ENCODE measurements around the gene FUCA2. TPM values are rescaled to one million over a fixed set of nuclear protein-coding genes. Genes with fewer than 3 reads are reported as not detected.
"Not testable (repeated sequence)": the region's sequence is repeated elsewhere in the genome, so short reads cannot be mapped to it uniquely, and the experiment has no call there.

FUCA2 gene
- total RNA-seq, 4 donors from 2014 or later = 3.3 to 11.4 (median 10.5) TPM

DNA sequence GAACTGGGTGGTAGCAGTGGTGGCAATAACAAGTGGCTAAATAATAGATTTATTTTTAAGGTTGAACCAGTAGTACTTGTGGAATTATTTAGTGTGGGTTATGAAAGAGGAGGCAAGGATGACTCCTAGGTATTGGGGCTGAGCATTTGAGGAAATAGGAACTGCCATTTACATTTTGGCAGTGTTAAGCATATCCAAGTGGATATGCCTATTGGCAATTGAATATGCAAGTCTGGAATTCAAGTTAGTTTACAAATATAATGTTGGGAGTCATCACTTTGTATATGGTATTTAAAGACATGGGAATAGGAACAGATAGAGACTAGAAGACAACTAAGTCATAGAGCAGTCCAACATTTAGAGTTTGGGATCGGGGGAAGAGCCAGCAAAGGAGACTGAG is 35.0 kb downstream of the FUCA2 start:
- intact Hi-C loops (cut with DNase I; ENCODE audit: low total_unique reads) = no loop called here
- no peak for TF ChIP-seq POLR2A (IDR thresholded peaks at IDR 0.05)
- TF ChIP-seq, protein P1, sequence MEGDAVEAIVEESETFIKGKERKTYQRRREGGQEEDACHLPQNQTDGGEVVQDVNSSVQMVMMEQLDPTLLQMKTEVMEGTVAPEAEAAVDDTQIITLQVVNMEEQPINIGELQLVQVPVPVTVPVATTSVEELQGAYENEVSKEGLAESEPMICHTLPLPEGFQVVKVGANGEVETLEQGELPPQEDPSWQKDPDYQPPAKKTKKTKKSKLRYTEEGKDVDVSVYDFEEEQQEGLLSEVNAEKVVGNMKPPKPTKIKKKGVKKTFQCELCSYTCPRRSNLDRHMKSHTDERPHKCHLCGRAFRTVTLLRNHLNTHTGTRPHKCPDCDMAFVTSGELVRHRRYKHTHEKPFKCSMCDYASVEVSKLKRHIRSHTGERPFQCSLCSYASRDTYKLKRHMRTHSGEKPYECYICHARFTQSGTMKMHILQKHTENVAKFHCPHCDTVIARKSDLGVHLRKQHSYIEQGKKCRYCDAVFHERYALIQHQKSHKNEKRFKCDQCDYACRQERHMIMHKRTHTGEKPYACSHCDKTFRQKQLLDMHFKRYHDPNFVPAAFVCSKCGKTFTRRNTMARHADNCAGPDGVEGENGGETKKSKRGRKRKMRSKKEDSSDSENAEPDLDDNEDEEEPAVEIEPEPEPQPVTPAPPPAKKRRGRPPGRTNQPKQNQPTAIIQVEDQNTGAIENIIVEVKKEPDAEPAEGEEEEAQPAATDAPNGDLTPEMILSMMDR (IDR thresholded peaks at IDR 0.05) = no peak
- DNase-seq (ENCODE audit: low spot score in 2 of 2) = no peak
- no peak overlapping the region for H3K4me3 ChIP-seq (ENCODE audit: low read depth, poor library complexity, severe bottlenecking)
- 96 to 100% methylated on average over 1 of the region's 1 CpG for WGBS, 2 donors

DNA sequence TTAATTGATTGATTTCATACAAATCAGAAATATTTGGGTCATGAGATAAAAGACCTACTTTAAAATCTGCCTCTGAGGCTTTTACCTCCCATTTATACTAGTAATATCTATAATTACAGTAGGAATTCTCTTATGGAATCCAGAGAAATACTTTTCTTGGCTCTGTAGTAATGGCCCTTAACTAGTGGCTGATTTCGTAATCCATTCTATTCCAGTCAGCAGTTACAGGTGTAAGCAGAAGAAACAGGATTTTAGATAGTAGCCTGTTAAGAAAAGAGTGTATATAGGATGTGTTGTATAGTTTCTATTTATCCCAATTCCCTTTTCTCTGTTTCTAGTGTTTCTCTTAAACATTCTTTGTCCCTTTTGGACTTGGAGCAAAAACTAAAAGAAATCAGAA is 39.7 kb downstream of the FUCA2 start:
- WGBS, 2 donors = 100% methylated on average over 1 of the region's 1 CpG
- no peak overlapping the region for H3K4me3 ChIP-seq (ENCODE audit: low read depth, poor library complexity, severe bottlenecking)
- TF ChIP-seq POLR2A (IDR thresholded peaks at IDR 0.05) = no peak
- TF ChIP-seq, protein P1 (IDR thresholded peaks at IDR 0.05) = no peak
- intact Hi-C loops (cut with DNase I; ENCODE audit: low total_unique reads) = no loop called here
- no peak for DNase-seq (ENCODE audit: low spot score in 2 of 2)

DNA sequence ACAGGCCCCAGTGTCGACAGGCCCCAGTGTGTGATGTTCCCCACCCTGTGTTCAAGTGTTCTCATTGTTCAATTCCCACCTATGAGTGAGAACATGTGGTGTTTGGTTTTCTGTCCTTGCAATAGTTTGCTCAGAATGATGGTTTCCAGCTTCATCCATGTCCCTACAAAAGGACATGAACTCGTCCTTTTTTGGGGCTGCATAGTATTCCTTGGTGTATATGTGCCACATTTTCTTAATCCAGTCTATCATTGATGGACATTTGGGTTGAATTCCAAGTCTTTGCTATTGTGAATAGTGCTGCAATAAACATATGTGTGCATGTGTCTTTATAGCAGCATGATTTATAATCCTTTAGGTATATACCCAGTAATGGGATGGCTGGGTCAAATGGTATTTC is 42.7 kb downstream of the FUCA2 start:
- intact Hi-C loops (cut with DNase I; ENCODE audit: low total_unique reads); DNase-seq (ENCODE audit: low spot score in 2 of 2); H3K4me3 ChIP-seq (ENCODE audit: low read depth, poor library complexity, severe bottlenecking): not testable (repeated sequence)
- WGBS, 2 donors = 64 to 86% methylated on average over 2 of the region's 2 CpGs

DNA sequence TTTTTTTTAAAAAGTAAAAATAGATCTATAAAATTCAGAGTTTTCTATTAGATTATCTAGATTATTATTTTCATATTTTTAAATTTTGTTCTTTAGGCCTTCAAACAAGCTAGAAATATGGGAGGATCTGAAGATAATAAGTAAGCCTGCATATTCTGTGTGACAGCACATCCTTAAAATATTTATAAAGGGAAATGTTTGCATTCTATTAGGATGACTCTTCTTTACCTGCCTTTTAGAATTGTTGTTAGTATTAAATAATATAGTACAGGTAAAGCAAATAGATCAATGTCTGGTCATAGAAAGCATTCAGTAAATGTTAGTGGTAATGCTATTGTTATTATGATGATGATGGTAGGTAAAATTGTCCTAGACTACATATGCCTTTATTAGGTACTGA is 43.5 kb downstream of the FUCA2 start:
- H3K4me3 ChIP-seq (ENCODE audit: low read depth, poor library complexity, severe bottlenecking) = no peak overlapping the region
- TF ChIP-seq, protein P1 (IDR thresholded peaks at IDR 0.05) = no peak
- no peak for TF ChIP-seq POLR2A (IDR thresholded peaks at IDR 0.05)
- no peak for DNase-seq (ENCODE audit: low spot score in 2 of 2)
- intact Hi-C loops (cut with DNase I; ENCODE audit: low total_unique reads) = no loop called here

DNA sequence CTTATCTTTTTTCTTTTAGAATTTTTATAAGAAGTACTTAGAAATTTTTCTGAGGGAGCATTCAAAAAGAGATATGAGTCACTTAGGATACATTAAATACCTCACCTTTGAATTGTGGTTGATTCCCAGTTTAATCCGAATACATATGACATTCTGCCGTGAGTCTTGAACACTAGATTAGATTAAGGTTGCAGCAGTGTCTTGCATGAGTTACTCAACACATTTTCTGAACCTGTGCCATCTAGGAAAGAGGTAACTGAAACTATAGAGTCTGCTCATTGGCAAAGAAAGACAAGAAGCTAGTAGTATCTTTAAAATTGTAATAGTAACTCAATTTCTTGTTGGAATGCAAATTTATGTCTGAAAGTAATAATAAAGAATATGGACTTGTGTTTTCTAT is 46.0 kb downstream of the FUCA2 start:
- DNase-seq (ENCODE audit: low spot score in 2 of 2) = no peak
- H3K4me3 ChIP-seq (ENCODE audit: low read depth, poor library complexity, severe bottlenecking) = no peak overlapping the region
- no peak for TF ChIP-seq POLR2A (IDR thresholded peaks at IDR 0.05)
- TF ChIP-seq, protein P1 (IDR thresholded peaks at IDR 0.05) = no peak
- intact Hi-C loops (cut with DNase I; ENCODE audit: low total_unique reads) = no loop called here
- 81 to 95% methylated on average over 2 of the region's 2 CpGs for WGBS, 2 donors

DNA sequence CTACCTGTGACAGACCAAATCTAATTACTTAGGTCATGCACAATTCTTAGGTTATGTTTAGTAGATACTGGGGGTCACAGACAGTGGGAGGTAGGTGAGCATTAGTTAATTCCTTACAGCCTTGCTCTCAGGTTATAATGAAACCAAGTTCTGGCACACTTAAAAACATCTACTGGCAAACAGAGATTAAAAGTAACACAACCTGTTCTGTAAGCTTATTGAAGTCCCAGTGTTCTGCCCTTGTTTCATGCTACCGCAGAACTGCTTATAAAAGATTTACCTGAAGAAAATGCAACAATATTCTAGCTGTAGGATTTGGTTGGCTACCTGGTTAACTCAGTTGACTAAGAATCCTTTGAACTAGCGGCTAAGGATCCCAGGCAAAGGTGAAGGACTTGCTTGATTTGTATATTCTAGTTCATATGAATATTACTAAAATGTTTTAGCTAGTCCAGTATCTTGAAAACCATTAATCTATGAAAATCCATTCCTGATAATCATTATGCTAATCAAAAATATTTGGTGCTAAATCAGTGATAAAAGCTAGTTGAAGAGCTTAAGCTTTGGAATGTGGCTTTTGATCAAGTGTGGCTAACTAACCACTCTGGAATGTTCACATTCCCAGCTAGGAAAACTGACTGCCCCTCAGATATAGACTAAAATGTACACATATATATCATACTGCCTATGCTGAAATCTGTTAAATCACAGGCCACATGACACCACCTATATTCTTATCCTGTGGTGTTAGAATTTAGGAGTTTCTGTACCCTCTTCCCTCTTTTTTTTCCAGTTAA is 53.8 kb downstream of the FUCA2 start:
- no peak overlapping the region for H3K4me3 ChIP-seq (ENCODE audit: low read depth, poor library complexity, severe bottlenecking)
- WGBS, 2 donors = 57 to 61% methylated on average over 2 of the region's 2 CpGs
- DNase-seq (ENCODE audit: low spot score in 2 of 2) = no peak
- intact Hi-C loops (cut with DNase I; ENCODE audit: low total_unique reads) = no loop called here
- TF ChIP-seq, protein P1 (IDR thresholded peaks at IDR 0.05) = no peak
- no peak for TF ChIP-seq POLR2A (IDR thresholded peaks at IDR 0.05)
